Measurements from ENCODE around the gene UFD1. TPM values are rescaled to one million over a fixed set of nuclear protein-coding genes. Genes with fewer than 3 reads are reported as not detected.

Gene UFD1
- total and polyA plus RNA-seq, 9 of the 15 experiments (the other 6 are each of a cell fraction or from before 2014, with no cell fraction given) = 238 to 645 (median 363) TPM

- TF ChIP-seq MYC (IDR thresholded peaks at IDR 0.05; ENCODE audit: low read depth, low read length) (peak; percentile 13; the same call in 1 of the 2 replicates), MYC (CRISPR knock-in tag; IDR thresholded peaks at IDR 0.05; ENCODE audit: borderline replicate concordance, low read depth) (no peak), RUNX1 (IDR thresholded peaks at IDR 0.05; ENCODE audit: low read depth) (no peak), SMAD1 (IDR thresholded peaks at IDR 0.05; ENCODE audit: low read depth, low read length, partially characterized antibody) (peak; percentile 15), ARID3B (CRISPR knock-in tag; IDR thresholded peaks at IDR 0.05; ENCODE audit: borderline replicate concordance) (peak; percentile 25; the same call in 1 of the 2 replicates), VEZF1 (CRISPR knock-in tag; IDR thresholded peaks at IDR 0.05) (no peak), MAFF (IDR thresholded peaks at IDR 0.05; ENCODE audit: low read length) (0 out of 2 replicates have a peak, but pooled peaks have one; percentile 12), CHD2 (IDR thresholded peaks at IDR 0.05; ENCODE audit: low read depth, low read length) (peak; percentile 77), TCF3 (CRISPR knock-in tag; IDR thresholded peaks at IDR 0.05) (no peak), PBX2 (CRISPR knock-in tag; IDR thresholded peaks at IDR 0.05; ENCODE audit: low read depth) (no peak), PBX2 (tag; conservative IDR thresholded peaks at IDR 0.05; ENCODE audit: low read depth) (peak; percentile 75; the same call in 1 of the 2 replicates), NEUROD1 (IDR thresholded peaks at IDR 0.05; ENCODE audit: borderline replicate concordance, low read depth, low read length, partially characterized antibody) (peak; percentile 84), FUS (optimal IDR thresholded peaks at IDR 0.05; ENCODE audit: low read depth, low read length) (no peak), AFF1 (IDR thresholded peaks at IDR 0.05; ENCODE audit: low read depth in 1 of 2, partially characterized antibody in 2 of 2) (no peak), SP2 (IDR thresholded peaks at IDR 0.05; ENCODE audit: extremely low read depth, low read depth, low read length, poor library complexity, severe bottlenecking) (no peak)
Observed at GRCh38 chr22:19429950-19430889, 48.8 kb downstream of the UFD1 start (continued).
